GM12875 (cell line): ENCODE data around the gene EED.

Source experiments
- H3K4me3 ChIP-seq: one replicate; pipeline ENCODE4 v1.5.1; 2011; ENCODE audit warnings: low read depth, low read length, control low read depth
- TF ChIP-seq, protein P1 (sequence below): IDR thresholded peaks from 2 replicates; pipeline ENCODE4 v1.5.1; 2011; ENCODE audit warnings: low read depth, mild to moderate bottlenecking, control low read depth, inconsistent platforms, low read length, moderate library complexity, borderline replicate concordance; ENCODE audit not compliant: insufficient read depth

EED gene

DNA sequence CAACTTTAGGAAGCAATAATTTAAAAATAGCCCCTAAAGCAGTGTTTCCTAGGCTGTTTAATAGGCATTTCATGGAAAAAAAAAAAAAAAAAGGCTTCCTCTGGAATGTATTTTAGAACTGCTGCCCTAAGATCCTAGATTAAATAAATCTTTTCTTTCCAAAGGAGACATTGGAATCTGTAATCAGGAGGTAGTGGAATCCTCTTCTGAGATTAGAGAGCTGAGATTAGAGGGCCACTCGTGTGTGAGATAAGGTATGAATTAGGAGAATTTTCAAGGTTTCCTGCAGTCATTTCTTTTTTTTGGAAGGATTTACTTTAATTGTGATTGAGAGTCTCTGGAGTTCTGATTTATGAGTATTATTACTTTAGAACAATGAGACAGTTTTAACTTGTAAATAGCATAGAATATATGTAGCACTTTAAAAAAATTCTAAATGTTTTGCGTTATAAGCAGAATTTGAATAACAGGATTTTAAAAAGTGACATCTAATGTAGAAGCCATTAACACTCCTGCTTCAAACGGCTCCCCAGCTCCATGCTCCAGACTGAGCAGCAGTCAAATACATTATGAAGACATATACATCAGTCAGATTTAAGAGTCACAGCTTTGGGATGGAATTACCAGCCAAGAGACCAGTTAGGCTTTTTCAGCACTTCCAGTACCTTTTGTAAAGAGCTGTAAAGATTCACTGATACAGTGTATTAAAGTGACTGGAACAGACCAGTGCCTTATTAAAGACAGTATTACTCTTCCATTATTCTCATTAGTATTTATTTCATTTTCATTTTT, 5.0 kb downstream of the EED start:
- no peak overlapping the region for H3K4me3 ChIP-seq
- TF ChIP-seq, protein P1, sequence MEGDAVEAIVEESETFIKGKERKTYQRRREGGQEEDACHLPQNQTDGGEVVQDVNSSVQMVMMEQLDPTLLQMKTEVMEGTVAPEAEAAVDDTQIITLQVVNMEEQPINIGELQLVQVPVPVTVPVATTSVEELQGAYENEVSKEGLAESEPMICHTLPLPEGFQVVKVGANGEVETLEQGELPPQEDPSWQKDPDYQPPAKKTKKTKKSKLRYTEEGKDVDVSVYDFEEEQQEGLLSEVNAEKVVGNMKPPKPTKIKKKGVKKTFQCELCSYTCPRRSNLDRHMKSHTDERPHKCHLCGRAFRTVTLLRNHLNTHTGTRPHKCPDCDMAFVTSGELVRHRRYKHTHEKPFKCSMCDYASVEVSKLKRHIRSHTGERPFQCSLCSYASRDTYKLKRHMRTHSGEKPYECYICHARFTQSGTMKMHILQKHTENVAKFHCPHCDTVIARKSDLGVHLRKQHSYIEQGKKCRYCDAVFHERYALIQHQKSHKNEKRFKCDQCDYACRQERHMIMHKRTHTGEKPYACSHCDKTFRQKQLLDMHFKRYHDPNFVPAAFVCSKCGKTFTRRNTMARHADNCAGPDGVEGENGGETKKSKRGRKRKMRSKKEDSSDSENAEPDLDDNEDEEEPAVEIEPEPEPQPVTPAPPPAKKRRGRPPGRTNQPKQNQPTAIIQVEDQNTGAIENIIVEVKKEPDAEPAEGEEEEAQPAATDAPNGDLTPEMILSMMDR: no peak

- TF ChIP-seq, protein P1: no peak
- H3K4me3 ChIP-seq: no peak overlapping the region
Measured at GRCh38 chr11:86251345-86251744, 6.8 kb downstream of the EED start.

- no peak overlapping the region for H3K4me3 ChIP-seq
- TF ChIP-seq, protein P1: no peak
Measured at GRCh38 chr11:86255896-86256295, 11.3 kb downstream of the EED start.

DNA sequence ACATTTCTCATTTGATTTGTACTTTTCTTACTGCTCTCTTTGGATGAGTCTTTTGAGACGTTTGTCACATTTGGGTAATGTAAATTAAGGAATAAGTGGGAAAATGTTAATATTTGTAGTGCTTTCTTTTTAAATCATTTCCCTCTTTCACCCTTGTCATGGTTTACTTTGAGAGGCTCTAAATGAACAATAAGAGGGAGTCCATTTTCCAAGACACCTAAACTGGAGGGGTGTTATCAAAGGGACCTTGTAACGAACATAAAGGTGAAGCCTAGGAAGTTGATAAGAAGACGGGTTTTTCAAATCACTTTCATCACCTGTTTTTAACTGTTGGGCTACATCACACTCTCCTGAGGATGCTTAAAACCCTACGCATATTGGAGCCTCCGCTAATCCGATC, 12.1 kb downstream of the EED start:
- TF ChIP-seq, protein P1: no peak
- H3K4me3 ChIP-seq: no peak overlapping the region

DNA sequence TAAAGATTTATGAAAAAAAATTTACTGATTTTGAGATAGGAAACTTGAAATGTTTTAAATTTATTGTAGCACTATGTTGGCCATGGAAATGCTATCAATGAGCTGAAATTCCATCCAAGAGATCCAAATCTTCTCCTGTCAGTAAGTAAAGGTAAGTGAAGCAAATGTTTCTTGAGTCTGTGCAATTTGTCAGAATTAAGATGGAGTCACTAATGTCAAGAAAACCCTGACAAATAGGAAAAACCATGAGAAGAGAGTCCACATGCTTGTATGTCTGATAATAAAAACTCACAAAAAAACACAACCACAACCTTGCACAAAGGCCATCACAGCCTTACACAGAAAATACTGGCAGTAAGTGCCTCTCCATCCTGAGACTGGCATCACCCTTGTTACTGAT, 12.9 kb downstream of the EED start:
- TF ChIP-seq, protein P1: no peak
- no peak overlapping the region for H3K4me3 ChIP-seq

- TF ChIP-seq, protein P1: no peak
Measured at GRCh38 chr11:86259730-86260129, 15.2 kb downstream of the EED start.

DNA sequence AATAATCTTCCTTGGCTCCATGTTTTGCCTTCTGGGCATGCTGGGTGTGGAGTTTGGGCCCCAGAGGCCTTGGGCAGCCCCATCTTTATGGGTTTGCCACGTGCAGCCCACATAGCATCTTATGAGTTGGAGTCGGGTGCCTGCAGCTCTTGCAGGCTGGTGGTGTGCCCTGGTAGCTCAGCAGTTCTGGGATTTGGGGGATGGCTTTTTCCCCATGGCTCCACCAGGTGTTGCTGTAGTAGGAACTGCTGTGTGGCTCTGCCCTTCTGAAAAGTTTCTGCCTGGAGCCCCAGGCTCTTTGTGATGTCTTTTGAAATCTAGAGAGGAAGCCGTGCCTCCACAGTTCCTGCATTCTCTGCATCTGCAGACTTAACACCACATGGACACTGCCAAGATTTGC, 16.8 kb downstream of the EED start:
- TF ChIP-seq, protein P1: no peak

More at GRCh38 chr11:86259730-86260129, 15.2 kb downstream of the EED start:
- H3K4me3 ChIP-seq: no peak overlapping the region

More for the DNA sequence above, 16.8 kb downstream of the EED start:
- no peak overlapping the region for H3K4me3 ChIP-seq
